T-cell (primary cell): Measurements from ENCODE around the gene NEIL3. TPM values are rescaled to one million over a fixed set of nuclear protein-coding genes. Genes with fewer than 3 reads are reported as not detected.
A peak's percentile ranks its signal among the peaks of the same experiment; 100 is the strongest.

ENCODE experiments used
- ATAC-seq, 4 experiments: fragments of 200-7000 bp in 3 of 4; fragments of 150-1000 bp in 1 of 4; cut with Tn5 transposase; replicated peaks in 1 of 4; 1 replicate in 3 of 4; 2 replicates in 1 of 4; pipeline ENCODE4 v1.10.0; 2021; ENCODE audit warnings: moderate library complexity in 3 of 4, mild to moderate bottlenecking in 2 of 4, moderate number of reproducible peaks in 1 of 4
- CTCF ChIA-PET, 2 donors: fragments of 300-600 bp; sonication (Branson Sonifier 250); formaldehyde crosslinking; loops; one replicate each; lab custom pipeline; 2022; ENCODE audit warnings: antibody characterized with exemption in 2 of 2; lab: Charles Lee
- POLR2A ChIA-PET, 2 donors: fragments of 300-600 bp; sonication (Branson Sonifier 250); formaldehyde crosslinking; loops; one replicate each; lab custom pipeline; 2022; ENCODE audit warnings: antibody characterized with exemption in 2 of 2; lab: Charles Lee
- DNase-seq, 35 experiments: peaks; one replicate each; pipeline versions ENCODE4 v3.0.0 to v3.0.0-alpha.2; 2013 to 2023
- H3K27ac ChIP-seq: one replicate; pipeline ENCODE4 v1.5.1; 2013; ENCODE audit warnings: low read length
- H3K27me3 ChIP-seq, 2 experiments: replicated peaks in 1 of 2; 1 replicate in 1 of 2; 2 replicates in 1 of 2; pipeline versions ENCODE4 v1.6.1 to v1.7.0; 2013; ENCODE audit warnings: low read length in 1 of 2, mixed read lengths in 1 of 2; ENCODE audit not compliant: control insufficient read depth in 2 of 2, insufficient read depth in 2 of 2; ENCODE audit errors: extremely low read depth in 1 of 2
- H3K36me3 ChIP-seq, 2 donors: 1 replicate in 1 of 2; 2 replicates in 1 of 2; pipeline versions ENCODE4 v1.6.1 to v1.7.0; 2013; ENCODE audit warnings: low read length in 1 of 2; ENCODE audit not compliant: control insufficient read depth in 2 of 2, insufficient read depth in 1 of 2; ENCODE audit errors: extremely low read depth in 1 of 2
- H3K4me1 ChIP-seq, 2 experiments: 1 replicate in 1 of 2; 2 replicates in 1 of 2; pipeline versions ENCODE4 v1.6.1 to v1.7.0; 2013; ENCODE audit warnings: low read length in 2 of 2, mixed read lengths in 1 of 2; ENCODE audit not compliant: insufficient read depth in 2 of 2, control insufficient read depth in 1 of 2; ENCODE audit errors: extremely low read depth in 1 of 2
- H3K4me3 ChIP-seq, 2 donors: 1 replicate in 1 of 2; 2 replicates in 1 of 2; pipeline versions ENCODE4 v1.5.1 to v1.7.0; 2013; ENCODE audit warnings: mild to moderate bottlenecking in 2 of 2, low read length in 1 of 2, moderate library complexity in 1 of 2; ENCODE audit not compliant: control insufficient read depth in 1 of 2; ENCODE audit errors: extremely low read depth in 1 of 2
- H3K9me3 ChIP-seq: 2 replicates; pipeline ENCODE4 v1.7.0; 2013
- H3K27ac Mint-ChIP-seq, 2 donors: one replicate each; pipeline ENCODE4 v1.8.0; 2020 to 2021; ENCODE audit warnings: mild to moderate bottlenecking in 2 of 2, mixed read lengths in 2 of 2
- H3K27me3 Mint-ChIP-seq, 2 donors: one replicate each; pipeline ENCODE4 v1.8.0; 2021 to 2022; ENCODE audit warnings: mixed read lengths in 2 of 2
- H3K36me3 Mint-ChIP-seq: one replicate; pipeline ENCODE4 v1.8.0; 2021; ENCODE audit warnings: mixed read lengths
- H3K4me1 Mint-ChIP-seq, 3 donors: one replicate each; pipeline ENCODE4 v1.8.0; 2020 to 2022; ENCODE audit warnings: mixed read lengths in 3 of 3, mild to moderate bottlenecking in 1 of 3
- H3K4me3 Mint-ChIP-seq, 3 donors: one replicate each; pipeline ENCODE4 v1.8.0; 2020 to 2022; ENCODE audit warnings: mild to moderate bottlenecking in 3 of 3, mixed read lengths in 3 of 3, moderate library complexity in 3 of 3
- H3K9me3 Mint-ChIP-seq, 3 donors: one replicate each; pipeline ENCODE4 v1.8.0; 2020 to 2022; ENCODE audit warnings: mixed read lengths in 3 of 3
- WGBS: methylation state at CpG from one replicate; pipeline ENCODE4 v1.1.5; 2013; ENCODE audit warnings: missing lambda C conversion rate; ENCODE audit not compliant: insufficient coverage; 5-methylcytosine and 5-hydroxymethylcytosine counted together
- total RNA-seq, 35 experiments: library from RNA in 6 of 35; stranded (reverse) in 6 of 35; fragments of 120-200 nt in 1 of 35; gene quantifications; one replicate each; pipeline versions ENCODE4 v1.2.1 to v1.2.4 and lab custom pipeline; 2013 to 2026

Gene NEIL3
- under 1 TPM; 0.25 to 0.90 (median 0.44) TPM for total RNA-seq
- total RNA-seq (2013) = 0.76 TPM
- 0.20 to 2.5 (median 0.85) reads per million in 29 experiments for total RNA-seq (lab: John Stamatoyannopoulos, UW)

DNA sequence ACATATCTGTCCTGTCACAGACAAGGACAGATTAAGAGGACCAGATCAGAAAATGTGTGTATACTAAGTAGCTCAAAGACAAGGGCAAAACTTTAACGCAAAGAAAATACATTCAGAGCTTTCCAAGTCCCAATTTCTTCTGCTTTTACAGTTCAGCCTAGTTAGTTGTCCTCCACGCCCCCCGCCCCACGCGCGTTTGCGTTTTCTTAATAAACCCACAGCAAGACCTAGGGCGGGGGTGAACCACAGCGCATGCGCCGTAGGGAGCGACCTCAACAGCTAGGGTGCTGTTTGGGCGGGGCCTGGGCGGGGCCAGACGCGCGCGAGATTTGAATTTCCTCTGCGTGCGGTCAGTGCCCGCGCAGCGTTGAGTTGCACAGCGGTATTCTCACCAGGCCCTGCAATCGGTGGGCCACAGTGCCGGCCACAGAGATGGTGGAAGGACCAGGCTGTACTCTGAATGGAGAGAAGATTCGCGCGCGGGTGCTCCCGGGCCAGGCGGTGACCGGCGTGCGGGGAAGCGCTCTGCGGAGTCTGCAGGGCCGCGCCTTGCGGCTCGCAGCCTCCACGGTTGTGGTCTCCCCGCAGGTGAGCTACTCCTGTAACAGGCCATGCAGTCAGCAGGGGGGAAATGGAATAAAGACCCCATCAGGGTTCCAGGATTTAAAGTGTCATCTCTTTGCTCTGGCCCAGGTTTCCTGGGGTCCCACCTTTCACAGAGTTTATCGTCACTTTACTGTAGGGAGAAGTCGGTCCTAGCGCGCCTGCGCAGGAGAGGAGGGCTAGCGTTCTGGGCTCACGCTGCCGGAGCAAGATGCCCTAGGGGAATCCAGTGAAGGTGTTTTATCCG is at the start of gene NEIL3:
Gene NEIL3, plus strand, starts transcription at position 353 of the 850 bp plus-strand sequence. Its CDS starts 80 bp downstream, at position 433.
- CTCF ChIA-PET = interaction anchor here (0.6 to 2.6 kb wide), 12 partner anchors 10 to 176 kb away, joined by 3 to 13 read pairs (median 5); partner anchors contain the start of gene AGA (in 1 of the 2)
- peak within 1 kb of the TSS; percentile 72 for H3K27ac ChIP-seq
- peaks cover 17 to 34% (median 23%) of the 10 kb centered on the region in 3 donors for H3K4me1 Mint-ChIP-seq

GRCh38 chr4:177263818-177264217 is 45.9 kb upstream of the NEIL3 start:
- ChIA-PET CTCF (no interaction called here), POLR2A (interaction anchor here in 1 of 2 donors (0.7 kb wide), 1 partner anchor 337 kb away, joined by 3 read pairs; no protein-coding TSS in a partner anchor)
- no peaks in the 10 kb centered on the region for H3K4me1 ChIP-seq
- H3K27ac ChIP-seq = no peak overlapping the region
- no peak overlapping the region for H3K27ac Mint-ChIP-seq
- no peak for DNase-seq
- no peaks in the 10 kb centered on the region for H3K4me1 Mint-ChIP-seq
- H3K4me3 Mint-ChIP-seq = no peak overlapping the region
- no peaks in the 10 kb centered on the region for H3K36me3 Mint-ChIP-seq
- no peaks in the 10 kb centered on the region for H3K27me3 Mint-ChIP-seq
- no peaks in the 10 kb centered on the region for H3K9me3 ChIP-seq
- no peaks in the 10 kb centered on the region for H3K36me3 ChIP-seq
- no peak overlapping the region for H3K4me3 ChIP-seq
- H3K27me3 ChIP-seq = peaks cover 0 to 5% of the 10 kb centered on the region in 2 experiments
- 96% methylated on average over 6 of the region's 7 CpGs for WGBS
- H3K9me3 Mint-ChIP-seq = no peaks in the 10 kb centered on the region
- ATAC-seq = no peak

More for the DNA sequence above, at the start of gene NEIL3:
- ATAC-seq (peak; percentile 87 to 91 (median 89)), DNase-seq (peak; percentile 83 to 96 (median 93))
- Mint-ChIP-seq H3K27ac (peak within 1 kb of the TSS; percentile 65 to 79), H3K9me3 (no peaks in the 10 kb centered on the region), H3K27me3 (no peaks in the 10 kb centered on the region), H3K36me3 (no peaks in the 10 kb centered on the region), H3K4me3 (peak within 1 kb of the TSS; percentile 80 to 93 (median 88))
- 1% methylated on average over 44 of the region's 52 CpGs for WGBS
- POLR2A ChIA-PET = interaction anchor here (0.5 to 0.7 kb wide), 5 partner anchors 10 to 991 kb away, joined by 3 to 4 read pairs (median 3); no protein-coding TSS in a partner anchor
- Histone ChIP-seq H3K36me3 (no peaks in the 10 kb centered on the region), H3K4me3 (peak within 1 kb of the TSS; percentile 79 to 94), H3K4me1 (peaks cover 8 to 16% of the 10 kb centered on the region in 2 experiments), H3K27me3 (no peaks in the 10 kb centered on the region), H3K9me3 (no peaks in the 10 kb centered on the region)

DNA sequence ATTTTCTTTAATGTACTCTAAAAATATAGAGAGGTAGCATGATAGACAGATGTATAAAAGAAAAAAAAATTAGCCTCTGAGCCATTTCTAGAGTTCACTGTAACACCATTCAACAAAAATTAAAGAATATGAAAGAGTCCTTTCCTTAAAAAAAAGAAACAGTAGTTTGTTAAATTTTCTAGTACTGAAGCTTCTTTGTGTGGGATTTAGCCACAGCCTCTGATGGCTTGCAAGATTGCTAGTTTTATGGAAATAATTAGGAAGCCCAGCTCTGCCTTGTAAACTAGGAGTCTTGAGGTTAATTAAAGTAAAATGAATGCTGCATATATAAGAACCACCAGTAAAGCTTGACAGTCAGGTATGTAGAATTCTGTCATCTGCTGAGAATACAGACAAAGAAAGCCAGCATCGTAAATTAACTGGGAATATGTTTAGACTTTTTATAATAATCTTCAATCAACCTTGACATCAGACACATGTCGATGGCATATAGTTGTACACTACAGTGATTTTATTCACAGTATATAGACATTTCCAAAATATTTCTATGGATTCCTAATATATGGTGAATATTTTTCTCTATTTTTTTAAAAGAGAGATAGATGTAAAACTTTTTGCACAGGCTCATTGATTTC is 44.8 kb upstream of the NEIL3 start:
- WGBS = no CpG with 5 or more reads among the region's 2 CpGs
- DNase-seq (no peak), ATAC-seq (no peak)
- ChIA-PET POLR2A (no interaction called here), CTCF (no interaction called here)
- H3K36me3 Mint-ChIP-seq = no peaks in the 10 kb centered on the region
- no peaks in the 10 kb centered on the region for H3K9me3 ChIP-seq
- H3K4me3 ChIP-seq = no peak overlapping the region
- H3K4me1 Mint-ChIP-seq = no peaks in the 10 kb centered on the region
- H3K36me3 ChIP-seq = no peaks in the 10 kb centered on the region
- no peak overlapping the region for H3K4me3 Mint-ChIP-seq
- no peaks in the 10 kb centered on the region for H3K4me1 ChIP-seq
- no peak overlapping the region for H3K27ac ChIP-seq
- H3K27ac Mint-ChIP-seq = no peak overlapping the region
- no peaks in the 10 kb centered on the region for H3K9me3 Mint-ChIP-seq
- peaks cover 0 to 5% of the 10 kb centered on the region in 2 experiments for H3K27me3 ChIP-seq
- no peaks in the 10 kb centered on the region for H3K27me3 Mint-ChIP-seq

GRCh38 chr4:177265729-177266128 is 43.9 kb upstream of the NEIL3 start:
- POLR2A ChIA-PET = no interaction called here
- ATAC-seq = no peak
- H3K4me3 Mint-ChIP-seq = no peak overlapping the region

DNA sequence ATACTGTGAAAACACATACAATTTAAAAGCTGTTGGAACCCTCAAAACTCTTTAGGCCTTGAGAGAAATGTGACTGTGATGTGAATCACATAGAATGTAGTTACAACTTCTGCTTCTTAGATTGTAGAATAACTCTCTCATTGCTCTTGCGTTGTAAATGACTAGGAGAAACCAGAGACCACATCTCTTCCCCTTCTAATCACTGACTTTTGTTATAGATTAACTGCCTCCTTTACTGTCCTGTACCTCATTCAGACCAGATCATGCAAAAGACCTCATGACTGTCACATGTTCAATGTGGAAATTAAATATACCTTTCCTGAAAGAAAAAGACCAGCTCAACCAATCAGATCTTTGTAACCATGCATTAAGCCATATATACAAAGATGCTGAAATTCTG is 43.2 kb upstream of the NEIL3 start:
- Mint-ChIP-seq H3K4me3 (no peak overlapping the region), H3K9me3 (no peaks in the 10 kb centered on the region), H3K4me1 (no peaks in the 10 kb centered on the region), H3K36me3 (no peaks in the 10 kb centered on the region), H3K27me3 (no peaks in the 10 kb centered on the region), H3K27ac (no peak overlapping the region)
- Histone ChIP-seq H3K4me1 (no peaks in the 10 kb centered on the region), H3K9me3 (no peaks in the 10 kb centered on the region), H3K27ac (no peak overlapping the region), H3K4me3 (no peak overlapping the region), H3K36me3 (no peaks in the 10 kb centered on the region), H3K27me3 (peaks cover 0 to 5% of the 10 kb centered on the region in 2 experiments)
- CTCF ChIA-PET = interaction anchor here in 1 of 2 donors (1.1 kb wide), 1 partner anchor 16 kb away, joined by 4 read pairs; no protein-coding TSS in a partner anchor
- no CpG with 5 or more reads among the region's 1 CpG for WGBS
- no peak for DNase-seq
- POLR2A ChIA-PET = no interaction called here
- ATAC-seq = no peak

More at GRCh38 chr4:177265729-177266128, 43.9 kb upstream of the NEIL3 start:
- H3K36me3 Mint-ChIP-seq = no peaks in the 10 kb centered on the region
- H3K27me3 ChIP-seq = peaks cover 0 to 5% of the 10 kb centered on the region in 2 experiments
- no peaks in the 10 kb centered on the region for H3K4me1 ChIP-seq
- H3K4me3 ChIP-seq = no peak overlapping the region
- H3K27ac Mint-ChIP-seq = no peak overlapping the region
- no peaks in the 10 kb centered on the region for H3K4me1 Mint-ChIP-seq
- no peak for DNase-seq
- no peaks in the 10 kb centered on the region for H3K36me3 ChIP-seq
- H3K27me3 Mint-ChIP-seq = no peaks in the 10 kb centered on the region
- CTCF ChIA-PET = no interaction called here
- no CpG with 5 or more reads among the region's 3 CpGs for WGBS
- no peaks in the 10 kb centered on the region for H3K9me3 Mint-ChIP-seq
- H3K27ac ChIP-seq = no peak overlapping the region
- no peaks in the 10 kb centered on the region for H3K9me3 ChIP-seq

DNA sequence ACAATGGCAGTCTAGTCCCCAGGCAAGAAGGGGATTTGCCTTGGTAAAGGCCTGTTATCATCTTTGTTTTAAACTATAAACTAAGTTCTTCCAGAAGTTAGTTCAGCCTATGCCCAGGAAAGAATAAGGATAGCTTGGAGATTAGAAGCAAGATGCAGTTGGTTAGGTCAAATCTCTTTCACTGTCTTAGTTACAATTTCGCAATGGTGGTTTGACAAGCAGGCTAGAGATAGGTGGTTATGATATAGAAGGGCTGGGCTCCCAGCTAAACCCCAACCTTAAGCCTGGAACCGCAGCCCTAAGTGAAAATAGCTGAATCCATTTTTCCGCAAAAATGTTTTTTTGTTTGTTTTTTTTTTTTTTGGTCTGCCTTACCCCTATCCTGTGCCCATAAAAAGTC is 41.8 kb upstream of the NEIL3 start:
- H3K9me3 Mint-ChIP-seq = no peaks in the 10 kb centered on the region
- H3K4me3 ChIP-seq = no peak overlapping the region
- peaks cover 0 to 3% of the 10 kb centered on the region in 2 experiments for H3K27me3 ChIP-seq
- WGBS = no CpG with 5 or more reads among the region's 3 CpGs
- no peak for ATAC-seq
- DNase-seq = no peak
- no peaks in the 10 kb centered on the region for H3K27me3 Mint-ChIP-seq
- H3K4me1 ChIP-seq = no peaks in the 10 kb centered on the region
- no peaks in the 10 kb centered on the region for H3K36me3 Mint-ChIP-seq
- H3K4me1 Mint-ChIP-seq = no peaks in the 10 kb centered on the region
- H3K27ac Mint-ChIP-seq = no peak overlapping the region
- ChIA-PET CTCF (no interaction called here), POLR2A (no interaction called here)
- no peaks in the 10 kb centered on the region for H3K9me3 ChIP-seq
- no peak overlapping the region for H3K27ac ChIP-seq
- no peak overlapping the region for H3K4me3 Mint-ChIP-seq
- no peaks in the 10 kb centered on the region for H3K36me3 ChIP-seq
